OCI-LY1 (cell line): ENCODE measurements around the gene SV2C.

Experiments used
- CTCF ChIP-seq: fragments of 200-600 bp; sonication (generic), shearing (Covaris generic); IDR thresholded peaks from 2 replicates; pipeline ENCODE4 v1.5.1; 2017; ENCODE audit warnings: mild to moderate bottlenecking, antibody characterized with exemption, low read length, moderate library complexity, mixed read lengths
- EZH2 ChIP-seq: fragments of 200-600 bp; sonication (generic), shearing (Covaris generic); IDR thresholded peaks from 2 replicates; pipeline ENCODE4 v1.8.0; 2017; ENCODE audit warnings: borderline replicate concordance, mixed run types, mild to moderate bottlenecking, antibody characterized with exemption, low read length, moderate library complexity, mixed read lengths

GRCh38 chr5:76305775-76306174 is 222.6 kb downstream of the SV2C start:
- TF ChIP-seq CTCF (no peak), EZH2 (no peak)
